HG03108 (cell line): ENCODE results near the gene CFAP69.

ENCODE experiments used
- ATAC-seq: cut with Tn5 transposase; IDR thresholded peaks from one replicate; pipeline ENCODE4 v1.9.1; 2021; ENCODE audit warnings: moderate library complexity; ENCODE audit not compliant: unreplicated experiment

The CFAP69 gene

GRCh38 chr7:90270431-90271178 lies 25.6 kb downstream of the CFAP69 start:
- no peak for ATAC-seq

GRCh38 chr7:90271753-90272152 lies 26.8 kb downstream of the CFAP69 start:
- ATAC-seq, result no peak

GRCh38 chr7:90272242-90272641 lies 27.3 kb downstream of the CFAP69 start:
- no peak for ATAC-seq

- ATAC-seq, result no peak
Measured at GRCh38 chr7:90274161-90274560, 29.2 kb downstream of the CFAP69 start.

GRCh38 chr7:90276033-90276728 lies 31.2 kb downstream of the CFAP69 start:
- no peak for ATAC-seq

GRCh38 chr7:90288154-90288553 lies 43.2 kb downstream of the CFAP69 start:
- ATAC-seq, result no peak

- no peak for ATAC-seq
Measured at GRCh38 chr7:90290244-90291113, 45.5 kb downstream of the CFAP69 start.

GRCh38 chr7:90298145-90299038 lies 53.4 kb downstream of the CFAP69 start:
- peak; percentile 63 for ATAC-seq

GRCh38 chr7:90303241-90303640 lies 58.3 kb downstream of the CFAP69 start:
- ATAC-seq, result no peak

- no peak for ATAC-seq
Measured at GRCh38 chr7:90309872-90310271, 64.9 kb downstream of the CFAP69 start.

GRCh38 chr7:90311175-90311574 lies 66.2 kb downstream of the CFAP69 start:
- no peak for ATAC-seq

- ATAC-seq, result no peak
Measured at GRCh38 chr7:90312745-90313144, 67.8 kb downstream of the CFAP69 start.

- no peak for ATAC-seq
Measured at GRCh38 chr7:90313907-90314306, 68.9 kb downstream of the CFAP69 start.

GRCh38 chr7:90320014-90320413 lies 75.0 kb downstream of the CFAP69 start:
- no peak for ATAC-seq

- no peak for ATAC-seq
Measured at GRCh38 chr7:90320418-90320800, 75.4 kb downstream of the CFAP69 start.

GRCh38 chr7:90320801-90321494 lies 76.0 kb downstream of the CFAP69 start, which contains the start of gene FAM237B:
TSS of gene FAM237B (minus strand) at chr7:90321304. CDS start at chr7:90319748, 1,556 bp downstream.
- no peak for ATAC-seq

GRCh38 chr7:90322837-90323236 lies 77.9 kb downstream of the CFAP69 start:
- ATAC-seq, result no peak

GRCh38 chr7:90326500-90326899 lies 81.5 kb downstream of the CFAP69 start:
- no peak for ATAC-seq

GRCh38 chr7:90334193-90334843 lies 89.3 kb downstream of the CFAP69 start:
- ATAC-seq, result no peak
